NCI-H1694 (cell line): ENCODE measurements around the gene KAT6B.
"Not testable (repeated sequence)": the region's sequence is repeated elsewhere in the genome, so short reads cannot be mapped to it uniquely, and the experiment has no call there.

Experiments
- DNase-seq: peaks from one replicate; lab custom pipeline; 2025; lab: John Stamatoyannopoulos, UW

The KAT6B gene

DNA sequence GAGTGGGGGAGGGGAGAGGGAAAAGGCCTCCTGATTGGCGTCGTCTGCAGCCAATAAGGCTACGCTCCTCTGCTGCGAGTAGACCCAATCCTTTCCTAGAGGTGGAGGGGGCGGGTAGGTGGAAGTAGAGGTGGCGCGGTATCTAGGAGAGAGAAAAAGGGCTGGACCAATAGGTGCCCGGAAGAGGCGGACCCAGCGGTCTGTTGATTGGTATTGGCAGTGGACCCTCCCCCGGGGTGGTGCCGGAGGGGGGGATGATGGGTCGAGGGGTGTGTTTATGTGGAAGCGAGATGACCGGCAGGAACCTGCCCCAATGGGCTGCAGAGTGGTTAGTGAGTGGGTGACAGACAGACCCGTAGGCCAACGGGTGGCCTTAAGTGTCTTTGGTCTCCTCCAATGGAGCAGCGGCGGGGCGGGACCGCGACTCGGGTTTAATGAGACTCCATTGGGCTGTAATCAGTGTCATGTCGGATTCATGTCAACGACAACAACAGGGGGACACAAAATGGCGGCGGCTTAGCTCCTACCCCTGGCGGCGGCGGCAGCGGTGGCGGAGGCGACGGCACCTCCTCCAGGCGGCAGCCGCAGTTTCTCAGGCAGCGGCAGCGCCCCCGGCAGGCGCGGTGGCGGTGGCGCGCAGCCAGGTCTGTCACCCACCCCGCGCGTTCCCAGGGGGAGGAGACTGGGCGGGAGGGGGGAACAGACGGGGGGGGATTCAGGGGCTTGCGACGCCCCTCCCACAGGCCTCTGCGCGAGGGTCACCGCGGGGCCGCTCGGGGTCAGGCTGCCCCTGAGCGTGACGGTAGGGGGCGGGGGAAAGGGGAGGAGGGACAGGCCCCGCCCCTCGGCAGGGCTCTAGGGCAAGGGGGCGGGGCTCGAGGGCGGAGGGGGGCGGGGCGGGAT lies at the start of gene KAT6B:
Gene KAT6B (plus strand): TSS at position 459 of the 903 bp plus-strand sequence. CDS start 16,258 bp downstream, outside the sequence.
- DNase-seq, result peak; percentile 99

DNA sequence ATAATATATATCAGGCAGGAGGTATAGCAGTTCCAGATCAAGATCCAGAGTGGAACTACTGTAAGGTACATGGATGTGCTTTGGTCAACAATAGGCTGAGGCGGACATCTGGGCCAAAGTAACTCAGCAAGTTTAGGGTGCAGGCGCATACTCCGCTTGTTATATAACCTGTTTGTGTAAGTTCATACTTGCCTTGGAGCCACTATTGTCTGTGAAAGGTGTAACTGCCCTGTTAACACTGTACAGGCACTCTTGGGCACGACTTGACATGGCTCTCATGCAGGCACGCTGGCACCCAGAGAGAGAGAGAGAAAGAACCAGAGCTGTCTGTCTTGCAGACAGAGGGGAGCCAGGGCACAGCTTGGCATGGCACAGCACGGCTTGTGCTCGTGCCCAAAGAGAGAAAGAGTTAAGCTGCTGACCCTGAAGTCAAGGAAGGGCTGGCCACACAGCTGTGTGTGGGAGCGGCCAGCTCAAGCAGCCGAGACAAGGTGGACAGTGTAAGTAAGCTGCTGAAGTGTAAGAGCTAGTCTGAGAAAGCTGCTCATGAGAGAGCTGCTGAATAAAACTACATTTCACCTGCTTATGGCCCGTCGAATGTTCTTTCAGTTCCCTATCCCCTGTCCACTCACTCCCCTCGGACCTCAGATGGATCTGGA lies 47.8 kb upstream of the KAT6B start:
- DNase-seq, result no peak

GRCh38 chr10:74781870-74782269 lies 44.5 kb upstream of the KAT6B start:
- DNase-seq, result not testable (repeated sequence)

GRCh38 chr10:74784462-74784861 lies 41.9 kb upstream of the KAT6B start:
- no peak for DNase-seq

GRCh38 chr10:74786126-74786525 lies 40.3 kb upstream of the KAT6B start:
- DNase-seq, result no peak

- DNase-seq, result no peak
Measured at GRCh38 chr10:74787457-74787856, 38.9 kb upstream of the KAT6B start.

- DNase-seq, result not testable (repeated sequence)
Measured at GRCh38 chr10:74791979-74792378, 34.4 kb upstream of the KAT6B start.

GRCh38 chr10:74792726-74793125 lies 33.7 kb upstream of the KAT6B start:
- no peak for DNase-seq

GRCh38 chr10:74793240-74793639 lies 33.2 kb upstream of the KAT6B start:
- not testable (repeated sequence) for DNase-seq

GRCh38 chr10:74794531-74794930 lies 31.9 kb upstream of the KAT6B start:
- no peak for DNase-seq

GRCh38 chr10:74797550-74797949 lies 28.9 kb upstream of the KAT6B start:
- DNase-seq, result no peak

DNA sequence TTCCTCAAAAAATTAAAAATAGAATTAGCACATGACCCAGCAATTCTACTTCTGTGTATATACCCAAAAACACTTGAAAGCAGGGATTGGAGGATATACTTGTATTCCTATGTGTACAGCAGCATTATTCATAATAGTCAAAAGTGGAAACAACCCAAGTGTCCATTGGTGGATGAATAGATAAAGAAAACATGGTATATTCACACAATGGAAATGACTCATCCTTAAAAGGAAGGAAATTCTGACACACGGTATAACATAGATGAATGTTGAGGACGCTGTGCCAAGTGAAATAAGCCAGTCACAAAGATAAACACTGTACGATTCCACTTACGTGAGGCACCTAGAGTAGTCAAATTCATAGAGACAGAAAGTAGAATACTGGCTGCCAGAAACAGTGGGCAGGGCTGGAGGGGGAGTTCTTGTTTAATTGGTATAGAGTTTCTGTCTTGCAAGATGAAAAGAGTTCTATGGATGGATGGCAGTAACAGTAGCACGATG lies 26.6 kb upstream of the KAT6B start:
- no peak for DNase-seq

DNA sequence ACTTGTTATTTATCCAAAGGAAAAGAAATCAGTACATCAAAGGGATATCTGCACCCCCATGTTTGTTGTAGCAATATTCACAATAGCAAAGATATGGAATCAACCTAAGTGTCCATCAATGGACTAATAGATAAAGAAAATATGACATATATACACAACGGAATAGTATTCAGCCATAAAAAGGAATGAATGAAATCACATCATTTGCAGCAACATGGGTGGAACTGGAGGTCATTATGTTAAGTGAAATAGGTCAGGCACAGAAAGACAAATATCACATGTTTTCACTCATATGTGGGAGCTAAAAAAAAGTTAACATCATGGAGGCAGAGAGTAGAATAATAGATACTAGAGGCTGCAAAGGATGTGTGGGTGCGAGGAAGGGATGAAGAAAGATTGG lies 25.0 kb upstream of the KAT6B start:
- no peak for DNase-seq

DNA sequence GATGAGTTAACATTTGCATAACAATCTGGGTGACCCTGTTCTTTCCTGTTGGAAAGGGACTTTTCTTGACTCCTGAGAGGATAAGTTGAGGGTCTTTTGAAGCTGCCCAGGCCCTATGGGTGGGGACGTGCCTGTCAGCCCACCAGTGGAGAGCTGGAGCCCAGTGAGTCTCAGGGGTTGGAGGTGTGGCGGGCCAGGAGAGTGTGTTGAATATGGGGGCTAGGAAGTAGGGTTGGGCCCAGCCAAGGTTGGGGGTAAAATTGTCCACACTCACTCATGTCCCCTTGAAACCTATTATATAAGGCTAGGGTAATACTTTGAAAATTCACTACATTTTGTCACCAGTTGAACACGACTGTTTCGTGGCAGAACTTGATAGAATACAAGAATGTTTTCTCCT lies 17.9 kb upstream of the KAT6B start:
- no peak for DNase-seq

- DNase-seq, result no peak
Measured at GRCh38 chr10:74810087-74810486, 16.3 kb upstream of the KAT6B start.

DNA sequence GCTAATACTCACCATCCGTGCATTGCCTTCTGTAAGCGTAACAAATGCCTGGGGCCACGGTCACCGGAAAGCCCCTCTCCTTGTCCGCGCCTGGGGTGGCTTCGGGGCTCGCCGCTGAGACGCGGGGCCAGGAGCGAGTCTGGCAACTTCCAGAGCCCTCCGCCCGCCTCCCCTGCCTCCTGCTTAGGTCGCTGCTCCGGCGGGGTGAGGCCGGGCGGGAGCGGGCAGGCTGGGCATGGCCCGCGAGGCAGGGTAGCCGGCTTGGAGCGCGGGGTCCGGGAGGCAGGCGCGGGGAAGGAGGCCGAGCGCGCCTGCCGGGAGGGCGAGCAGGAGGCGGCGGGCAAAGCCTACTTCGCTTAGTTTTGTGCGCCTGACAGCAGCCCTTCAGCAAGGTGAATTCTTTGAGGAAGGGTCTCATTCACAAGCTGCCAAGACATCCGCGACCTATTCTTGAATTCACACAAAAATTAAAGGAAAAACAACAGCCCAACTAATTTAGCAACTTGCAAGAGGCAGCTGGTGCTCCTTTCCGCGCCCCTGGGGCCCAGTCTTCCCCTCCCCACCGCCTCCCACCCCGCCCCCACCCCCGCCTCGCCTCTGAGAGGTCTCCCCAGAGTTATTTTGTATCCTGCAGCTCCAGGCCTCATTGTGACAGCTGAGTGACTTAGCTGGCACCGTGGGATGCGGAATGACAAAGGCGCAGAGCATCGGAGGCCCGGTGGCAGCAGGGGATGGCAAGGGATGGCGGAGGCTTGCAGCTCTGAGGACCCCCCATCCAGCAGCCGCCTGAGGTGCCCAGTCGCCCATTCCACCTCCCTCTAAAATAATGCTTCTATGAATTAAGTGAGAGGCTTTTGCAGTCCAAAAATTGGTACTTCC lies 12.8 kb upstream of the KAT6B start:
- DNase-seq, result no peak

DNA sequence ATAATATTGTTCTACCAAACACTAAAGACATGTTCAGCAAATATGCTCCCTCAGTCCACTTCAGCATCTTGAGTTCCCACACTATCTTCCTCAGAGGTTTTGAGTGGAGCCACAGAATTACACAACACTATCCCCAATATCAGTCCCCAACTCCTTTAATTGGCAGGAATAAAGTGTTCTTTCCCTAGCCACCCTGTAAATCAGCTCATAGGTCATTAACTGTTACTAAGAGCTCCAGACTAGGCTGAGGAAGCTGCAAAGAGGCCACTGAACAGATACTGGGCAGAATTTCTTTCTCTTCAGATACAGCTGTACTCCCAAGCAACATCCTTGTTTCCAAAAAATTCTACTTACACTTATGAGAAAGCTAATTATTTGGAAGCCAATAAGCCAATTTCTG lies 11.6 kb upstream of the KAT6B start:
- no peak for DNase-seq

- DNase-seq, result no peak
Measured at GRCh38 chr10:74816824-74817498, 9.4 kb upstream of the KAT6B start.

DNA sequence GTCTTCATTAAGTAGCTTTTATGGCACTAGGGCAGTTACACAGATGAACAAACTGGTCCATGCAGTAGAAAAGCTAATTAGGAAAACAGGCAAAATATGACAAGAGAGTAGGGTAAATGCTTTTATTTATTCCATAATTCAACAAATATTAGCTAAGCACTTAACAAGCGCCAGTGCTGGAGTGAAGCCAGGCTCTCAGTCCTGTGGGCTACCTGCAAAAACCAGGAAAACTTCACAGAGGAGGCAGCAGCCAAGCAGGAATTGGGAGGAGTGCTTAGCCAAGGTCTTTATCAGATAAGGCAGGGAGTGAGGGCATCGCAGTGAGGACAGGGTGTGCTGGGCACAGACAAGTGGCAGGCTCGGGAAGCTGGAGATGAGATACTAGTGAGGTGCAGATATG lies 4.9 kb upstream of the KAT6B start:
- DNase-seq, result no peak

DNA sequence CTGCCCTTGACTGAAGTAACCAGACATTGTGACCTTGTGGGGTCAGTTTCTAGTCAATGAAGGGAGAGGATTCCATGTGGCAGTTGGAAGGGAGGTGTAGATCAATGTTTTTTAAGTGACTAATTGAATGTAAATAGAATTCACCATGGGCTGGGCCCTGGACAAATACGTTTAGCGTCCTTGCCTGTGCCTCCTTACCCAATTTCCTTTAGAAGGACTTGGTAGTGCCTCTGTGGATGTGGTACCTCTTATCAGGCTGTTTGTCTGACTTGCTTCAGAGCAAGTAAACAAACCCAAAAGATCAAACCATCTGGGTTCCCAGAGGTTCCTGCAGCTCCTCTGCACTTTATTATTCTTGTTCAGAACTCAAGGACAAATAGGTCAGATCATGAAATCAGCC lies 4.3 kb upstream of the KAT6B start:
- DNase-seq, result no peak

- no peak for DNase-seq
Measured at GRCh38 chr10:74822521-74823089, 3.8 kb upstream of the KAT6B start.
